Neuronal stem cell (in vitro differentiated cells): ENCODE data around the gene ILRUN.

Source experiments
- DNase-seq: peaks from one replicate; pipeline ENCODE4 v3.0.0-alpha.2; 2013; ENCODE audit warnings: low spot score
- H2AFZ ChIP-seq: one replicate; pipeline ENCODE4 v1.6.1; 2013; ENCODE audit warnings: mild to moderate bottlenecking, low read length, inconsistent platforms
- H2AK5ac ChIP-seq: 2 replicates; pipeline ENCODE4 v1.6.1; 2013; ENCODE audit warnings: low read depth, mild to moderate bottlenecking, inconsistent platforms, low read length, moderate library complexity, mixed read lengths
- H2BK120ac ChIP-seq: 2 replicates; pipeline ENCODE4 v1.6.1; 2013; ENCODE audit warnings: low read depth, mild to moderate bottlenecking, inconsistent platforms, low read length, moderate library complexity, mixed read lengths
- H2BK12ac ChIP-seq: one replicate; pipeline ENCODE4 v1.6.1; 2013; ENCODE audit warnings: low read length, inconsistent platforms
- H2BK15ac ChIP-seq: 2 replicates; pipeline ENCODE4 v1.6.1; 2013; ENCODE audit warnings: mild to moderate bottlenecking, low read length, inconsistent platforms, mixed read lengths
- H2BK5ac ChIP-seq: one replicate; pipeline ENCODE4 v1.6.1; 2013; ENCODE audit warnings: inconsistent platforms, mild to moderate bottlenecking, low read length, moderate library complexity
- H3K14ac ChIP-seq: one replicate; pipeline ENCODE4 v1.6.1; 2013; ENCODE audit warnings: low read length, inconsistent platforms
- H3K18ac ChIP-seq: 2 replicates; pipeline ENCODE4 v1.6.1; 2013; ENCODE audit warnings: low read length, inconsistent platforms
- H3K23ac ChIP-seq: 2 replicates; pipeline ENCODE4 v1.6.1; 2013; ENCODE audit warnings: low read depth, mild to moderate bottlenecking, mixed read lengths, low read length, inconsistent platforms; ENCODE audit not compliant: poor library complexity
- H3K27ac ChIP-seq: replicated peaks from 3 replicates; pipeline ENCODE4 v1.5.1; 2013; ENCODE audit warnings: low read length, inconsistent platforms
- H3K27me3 ChIP-seq, 3 experiments: 2 replicates each; pipeline ENCODE4 v1.6.1; 2013; ENCODE audit warnings: low read length in 3 of 3, mild to moderate bottlenecking in 2 of 3, inconsistent platforms in 1 of 3, low read depth in 1 of 3, mixed read lengths in 1 of 3, moderate library complexity in 1 of 3; ENCODE audit not compliant: control insufficient read depth in 3 of 3, insufficient read depth in 3 of 3
- H3K36me3 ChIP-seq, 2 donors: replicated peaks in 1 of 2; 2 replicates each; pipeline ENCODE4 v1.6.1; 2013; ENCODE audit warnings: low read length in 2 of 2; ENCODE audit not compliant: control insufficient read depth in 2 of 2, insufficient read depth in 2 of 2
- H3K4ac ChIP-seq: 2 replicates; pipeline ENCODE4 v1.6.1; 2013; ENCODE audit warnings: inconsistent platforms, mild to moderate bottlenecking, low read length, moderate library complexity
- H3K4me1 ChIP-seq, 2 donors: 1 replicate in 1 of 2; 2 replicates in 1 of 2; pipeline ENCODE4 v1.6.1; 2013; ENCODE audit warnings: low read length in 2 of 2, low read depth in 1 of 2; ENCODE audit not compliant: control insufficient read depth in 2 of 2, insufficient read depth in 1 of 2
- H3K4me2 ChIP-seq: one replicate; pipeline ENCODE4 v1.6.1; 2013; ENCODE audit warnings: mild to moderate bottlenecking, low read length, inconsistent platforms; ENCODE audit not compliant: insufficient read depth, poor library complexity, severe bottlenecking
- H3K4me3 ChIP-seq, 2 donors: 2 replicates each; pipeline ENCODE4 v1.5.1; 2013; ENCODE audit warnings: low read length in 2 of 2, mild to moderate bottlenecking in 2 of 2, inconsistent platforms in 1 of 2, moderate library complexity in 1 of 2
- H3K79me1 ChIP-seq: one replicate; pipeline ENCODE4 v1.6.1; 2013; ENCODE audit warnings: low read depth, mild to moderate bottlenecking, inconsistent platforms, low read length, moderate library complexity
- H3K9ac ChIP-seq: one replicate; pipeline ENCODE4 v1.6.1; 2013; ENCODE audit warnings: mild to moderate bottlenecking, low read depth, low read length, inconsistent platforms; ENCODE audit not compliant: poor library complexity
- H3K9me3 ChIP-seq, 2 donors: replicated peaks in 1 of 2; 2 replicates each; pipeline versions ENCODE3 to v1.6.1; 2013; ENCODE audit warnings: low read length in 2 of 2, mild to moderate bottlenecking in 2 of 2, inconsistent platforms in 1 of 2, low read depth in 1 of 2, mixed read lengths in 1 of 2, moderate library complexity in 1 of 2; ENCODE audit not compliant: control insufficient read depth in 2 of 2, insufficient read depth in 1 of 2
- H4K8ac ChIP-seq: one replicate; pipeline ENCODE4 v1.6.1; 2013; ENCODE audit warnings: low read depth, mild to moderate bottlenecking, inconsistent platforms, low read length, moderate library complexity
- H4K91ac ChIP-seq: one replicate; pipeline ENCODE4 v1.6.1; 2013; ENCODE audit warnings: low read length, low read depth, mild to moderate bottlenecking, inconsistent platforms; ENCODE audit not compliant: poor library complexity
- WGBS, 2 donors: extraction: QIAGEN DNeasy Blood & Tissue Kit; methylation state at CpG; one replicate each; pipeline ENCODE4 v1.1.7; 2013; ENCODE audit warnings: missing lambda C conversion rate in 2 of 2, mixed read lengths in 1 of 2; ENCODE audit not compliant: insufficient read length in 2 of 2, insufficient replicate concordance in 1 of 2; ENCODE audit errors: extremely low coverage in 2 of 2; 5-methylcytosine and 5-hydroxymethylcytosine counted together

The ILRUN gene

GRCh38 chr6:34673064-34673463, 23.5 kb downstream of the ILRUN start:
- no peak overlapping the region for H3K4me2 ChIP-seq
- H2AFZ ChIP-seq, result no peak overlapping the region
- no CpG with 5 or more reads among the region's 1 CpG for WGBS, 2 donors
- H3K9ac ChIP-seq, result no peak overlapping the region
- no peak overlapping the region for H3K18ac ChIP-seq
- no peak overlapping the region for H4K91ac ChIP-seq
- H3K4me3 ChIP-seq, result no peak overlapping the region
- H3K23ac ChIP-seq, result no peak overlapping the region
- no peak overlapping the region for H3K14ac ChIP-seq
- no peak overlapping the region for H2BK5ac ChIP-seq
- peaks cover 0 to 2% of the 10 kb centered on the region in 2 donors for H3K4me1 ChIP-seq
- no peak for DNase-seq
- H2BK120ac ChIP-seq, result no peak overlapping the region
- no peak overlapping the region for H2BK15ac ChIP-seq
- no peak overlapping the region for H2BK12ac ChIP-seq
- no peak overlapping the region for H2AK5ac ChIP-seq
- no peak overlapping the region for H3K4ac ChIP-seq
- no peaks in the 10 kb centered on the region for H3K9me3 ChIP-seq
- H4K8ac ChIP-seq, result no peak overlapping the region
- H3K36me3 ChIP-seq, result no peaks in the 10 kb centered on the region
- H3K27ac ChIP-seq, result no peak overlapping the region
- H3K79me1 ChIP-seq, result no peaks in the 10 kb centered on the region
- no peaks in the 10 kb centered on the region for H3K27me3 ChIP-seq

- Histone ChIP-seq H2BK120ac (no peak overlapping the region), H3K9me3 (no peaks in the 10 kb centered on the region), H3K23ac (no peak overlapping the region), H3K27me3 (no peaks in the 10 kb centered on the region), H3K36me3 (no peaks in the 10 kb centered on the region), H3K18ac (no peak overlapping the region), H3K4ac (no peak overlapping the region), H2BK12ac (no peak overlapping the region), H3K4me1 (peaks cover 0 to 2% of the 10 kb centered on the region in 2 donors), H3K4me3 (no peak overlapping the region), H4K91ac (no peak overlapping the region), H4K8ac (no peak overlapping the region), H2AFZ (no peak overlapping the region), H3K4me2 (no peak overlapping the region), H3K14ac (no peak overlapping the region), H3K27ac (no peak overlapping the region), H2BK5ac (no peak overlapping the region), H2BK15ac (no peak overlapping the region), H3K9ac (no peak overlapping the region), H2AK5ac (no peak overlapping the region), H3K79me1 (no peaks in the 10 kb centered on the region)
- DNase-seq, result no peak
- no CpG with 5 or more reads among the region's 3 CpGs for WGBS, 2 donors
Measured at GRCh38 chr6:34672657-34673043, 23.9 kb downstream of the ILRUN start.

GRCh38 chr6:34671801-34672656, 24.5 kb downstream of the ILRUN start:
- DNase-seq, result no peak
- Histone ChIP-seq H2BK5ac (no peak overlapping the region), H3K9me3 (no peaks in the 10 kb centered on the region), H3K27ac (no peak overlapping the region), H4K91ac (no peak overlapping the region), H3K27me3 (no peaks in the 10 kb centered on the region), H2BK15ac (no peak overlapping the region), H3K23ac (no peak overlapping the region), H3K14ac (no peak overlapping the region), H3K4me1 (peaks cover 0 to 2% of the 10 kb centered on the region in 2 donors), H3K9ac (no peak overlapping the region), H2BK120ac (no peak overlapping the region), H4K8ac (no peak overlapping the region), H2AFZ (no peak overlapping the region), H3K4me2 (no peak overlapping the region), H2BK12ac (no peak overlapping the region), H3K36me3 (no peaks in the 10 kb centered on the region), H3K18ac (no peak overlapping the region), H3K4me3 (no peak overlapping the region), H2AK5ac (no peak overlapping the region), H3K79me1 (no peaks in the 10 kb centered on the region), H3K4ac (no peak overlapping the region)
- no CpG with 5 or more reads among the region's 8 CpGs for WGBS, 2 donors

GRCh38 chr6:34671367-34671766, 25.2 kb downstream of the ILRUN start:
- Histone ChIP-seq H3K4me2 (no peak overlapping the region), H3K9ac (no peak overlapping the region), H2BK120ac (no peak overlapping the region), H3K27ac (no peak overlapping the region), H4K91ac (no peak overlapping the region), H4K8ac (no peak overlapping the region), H2BK12ac (no peak overlapping the region), H3K18ac (no peak overlapping the region), H2BK5ac (no peak overlapping the region), H2AFZ (no peak overlapping the region), H2AK5ac (no peak overlapping the region), H3K27me3 (no peaks in the 10 kb centered on the region), H3K9me3 (no peaks in the 10 kb centered on the region), H3K79me1 (no peaks in the 10 kb centered on the region), H3K4ac (no peak overlapping the region), H3K4me1 (peaks cover 0 to 2% of the 10 kb centered on the region in 2 donors), H3K4me3 (no peak overlapping the region), H3K14ac (no peak overlapping the region), H2BK15ac (no peak overlapping the region), H3K23ac (no peak overlapping the region), H3K36me3 (no peaks in the 10 kb centered on the region)
- no peak for DNase-seq
- no CpG with 5 or more reads among the region's 1 CpG for WGBS, 2 donors
